GM12864 (cell line): Measurements from ENCODE around the gene ARL13B.
"Not testable (repeated sequence)": the region's sequence is repeated elsewhere in the genome, so short reads cannot be mapped to it uniquely, and the experiment has no call there.

Source experiments
- DNase-seq: peaks from one replicate; pipeline ENCODE4 v3.0.0-alpha.2; 2011; ENCODE audit warnings: low read depth
- H3K4me3 ChIP-seq: 2 replicates; pipeline ENCODE4 v1.5.1; 2011; ENCODE audit warnings: mild to moderate bottlenecking, low read depth, low read length, control low read depth
- CTCF ChIP-seq: IDR thresholded peaks from 2 replicates; pipeline ENCODE4 v1.5.1; 2011; ENCODE audit warnings: low read depth, mild to moderate bottlenecking, moderate library complexity, low read length, control low read depth, inconsistent platforms; ENCODE audit errors: missing control alignments

Gene ARL13B

GRCh38 chr3:93979850-93980676, at the start of gene ARL13B:
Gene ARL13B (plus strand): TSS chr3:93980155. CDS start chr3:93980424, 269 bp downstream.
- peak; percentile 93 for DNase-seq
- no peak for TF ChIP-seq CTCF
- peak within 1 kb of the TSS; percentile 80 for H3K4me3 ChIP-seq

GRCh38 chr3:93931597-93932229, 48.2 kb upstream of the ARL13B start:
- no peak for DNase-seq
- TF ChIP-seq CTCF, result no peak
- H3K4me3 ChIP-seq, result no peak overlapping the region

GRCh38 chr3:93934366-93935046, 45.4 kb upstream of the ARL13B start:
- no peak for TF ChIP-seq CTCF
- no peak overlapping the region for H3K4me3 ChIP-seq
- DNase-seq, result no peak

GRCh38 chr3:93936549-93936948, 43.4 kb upstream of the ARL13B start:
- no peak for DNase-seq
- no peak overlapping the region for H3K4me3 ChIP-seq
- no peak for TF ChIP-seq CTCF

- not testable (repeated sequence) for DNase-seq, H3K4me3 ChIP-seq
These were observed 42.5 kb upstream of the ARL13B start for GRCh38 chr3:93937485-93937884.

GRCh38 chr3:93949958-93950357, 30.0 kb upstream of the ARL13B start:
- not testable (repeated sequence) for DNase-seq, H3K4me3 ChIP-seq

GRCh38 chr3:93961026-93961425, 18.9 kb upstream of the ARL13B start:
- no peak for DNase-seq
- H3K4me3 ChIP-seq, result no peak overlapping the region
- TF ChIP-seq CTCF, result no peak
